Astrocyte (in vitro differentiated cells and primary cell): Measurements from ENCODE around the gene COL4A6. TPM values are rescaled to one million over a fixed set of nuclear protein-coding genes. Genes with fewer than 3 reads are reported as not detected.

ENCODE experiments used
- DNase-seq: peaks from one replicate; pipeline ENCODE4 v3.0.0-alpha.2; 2010; ENCODE audit warnings: low read depth
- FAIRE-seq: peaks from 2 replicates; lab custom pipeline; 2011; peaks lifted over from hg19 to GRCh38; lab: Jason Lieb, UNC
- H2AFZ ChIP-seq: 2 replicates; pipeline ENCODE4 v1.6.0; 2012; ENCODE audit warnings: low read depth, low read length, inconsistent platforms
- H3K27ac ChIP-seq: 2 replicates; pipeline ENCODE4 v1.5.1; 2011; ENCODE audit warnings: low read depth, low read length, inconsistent platforms
- H3K27me3 ChIP-seq: 2 replicates; pipeline ENCODE4 v1.6.0; 2011; ENCODE audit warnings: low read length, inconsistent platforms; ENCODE audit not compliant: insufficient read depth
- H3K36me3 ChIP-seq: 2 replicates; pipeline ENCODE4 v1.5.1; 2011; ENCODE audit warnings: low read length, inconsistent platforms; ENCODE audit not compliant: insufficient read depth
- H3K4me1 ChIP-seq: 2 replicates; pipeline ENCODE4 v1.5.1; 2011; ENCODE audit warnings: low read length, inconsistent platforms; ENCODE audit not compliant: insufficient read depth
- H3K4me2 ChIP-seq: 2 replicates; pipeline ENCODE4 v1.6.0; 2012; ENCODE audit warnings: low read length, inconsistent platforms
- H3K4me3 ChIP-seq: 2 replicates; pipeline ENCODE4 v1.5.1; 2011; ENCODE audit warnings: low read depth, mild to moderate bottlenecking, low read length, inconsistent platforms; ENCODE audit not compliant: insufficient read depth
- H3K79me2 ChIP-seq: 2 replicates; pipeline ENCODE4 v1.6.0; 2012; ENCODE audit warnings: mild to moderate bottlenecking, low read length, inconsistent platforms; ENCODE audit not compliant: insufficient read depth
- H3K9ac ChIP-seq: 2 replicates; pipeline ENCODE4 v1.6.0; 2012; ENCODE audit warnings: mild to moderate bottlenecking, low read length, inconsistent platforms
- H3K9me3 ChIP-seq: 2 replicates; pipeline ENCODE4 v1.5.1; 2012; ENCODE audit warnings: low read depth, mild to moderate bottlenecking, low read length, inconsistent platforms; ENCODE audit not compliant: insufficient read depth
- H4K20me1 ChIP-seq: 2 replicates; pipeline ENCODE4 v1.6.0; 2012; ENCODE audit warnings: low read length, inconsistent platforms; ENCODE audit not compliant: insufficient read depth
- H3K27ac Mint-ChIP-seq: one replicate; pipeline ENCODE4 v1.8.0; 2021; ENCODE audit warnings: mild to moderate bottlenecking, mixed read lengths; ENCODE audit not compliant: unreplicated experiment
- H3K27me3 Mint-ChIP-seq: one replicate; pipeline ENCODE4 v1.8.0; 2021; ENCODE audit warnings: low read depth, mixed read lengths; ENCODE audit not compliant: unreplicated experiment
- H3K36me3 Mint-ChIP-seq: one replicate; pipeline ENCODE4 v1.8.0; 2021; ENCODE audit warnings: low read depth, mixed read lengths; ENCODE audit not compliant: unreplicated experiment
- H3K4me1 Mint-ChIP-seq: one replicate; pipeline ENCODE4 v1.8.0; 2021; ENCODE audit warnings: low read depth, mixed read lengths; ENCODE audit not compliant: unreplicated experiment
- H3K4me3 Mint-ChIP-seq: one replicate; pipeline ENCODE4 v1.8.0; 2021; ENCODE audit warnings: mild to moderate bottlenecking, moderate library complexity, mixed read lengths; ENCODE audit not compliant: unreplicated experiment
- H3K9me3 Mint-ChIP-seq: one replicate; pipeline ENCODE4 v1.8.0; 2021; ENCODE audit warnings: mild to moderate bottlenecking, mixed read lengths; ENCODE audit not compliant: unreplicated experiment
- CTCF ChIP-seq: IDR thresholded peaks from 2 replicates; pipeline ENCODE4 v1.5.1; 2011; ENCODE audit warnings: low read depth, mild to moderate bottlenecking, inconsistent platforms, low read length, moderate library complexity; ENCODE audit not compliant: insufficient read depth
- EZH2 ChIP-seq: IDR thresholded peaks from 2 replicates; pipeline ENCODE4 v1.6.1; 2012; ENCODE audit warnings: mild to moderate bottlenecking, low read length, inconsistent platforms; ENCODE audit not compliant: insufficient read depth
- total RNA-seq: library from RNA; stranded (reverse); gene quantifications from 2 replicates; pipeline ENCODE4 v1.2.1, GENCODE V29; 2021

The COL4A6 gene
- total RNA-seq, 1 donor from 2014 or later, result 8.1 TPM

GRCh38 chrX:108270280-108270679, 167.9 kb downstream of the COL4A6 start:
- H3K9me3 ChIP-seq, result no peaks in the 10 kb centered on the region
- H4K20me1 ChIP-seq, result no peaks in the 10 kb centered on the region
- no peaks in the 10 kb centered on the region for H3K9me3 Mint-ChIP-seq
- DNase-seq (no peak), FAIRE-seq (peak; percentile 54)
- no peak for TF ChIP-seq CTCF
- TF ChIP-seq EZH2, result no peak
- H3K4me1 ChIP-seq, result no peaks in the 10 kb centered on the region
- no peaks in the 10 kb centered on the region for H3K27me3 Mint-ChIP-seq
- no peak overlapping the region for H3K4me3 ChIP-seq
- no peaks in the 10 kb centered on the region for H3K36me3 Mint-ChIP-seq
- H3K9ac ChIP-seq, result no peak overlapping the region
- peak overlapping the region; percentile 58 for H3K27ac Mint-ChIP-seq
- no peaks in the 10 kb centered on the region for H3K36me3 ChIP-seq
- no peak overlapping the region for H3K4me3 Mint-ChIP-seq
- H3K4me2 ChIP-seq, result no peak overlapping the region
- H2AFZ ChIP-seq, result no peak overlapping the region
- peaks cover 10% of the 10 kb centered on the region for H3K4me1 Mint-ChIP-seq
- peak overlapping the region; percentile 19 for H3K27ac ChIP-seq
- no peaks in the 10 kb centered on the region for H3K27me3 ChIP-seq
- H3K79me2 ChIP-seq, result no peaks in the 10 kb centered on the region

- Histone ChIP-seq H3K79me2 (no peaks in the 10 kb centered on the region), H3K27ac (no peak overlapping the region), H3K4me1 (no peaks in the 10 kb centered on the region), H2AFZ (no peak overlapping the region), H3K4me3 (no peak overlapping the region), H3K4me2 (no peak overlapping the region), H3K36me3 (no peaks in the 10 kb centered on the region), H3K27me3 (no peaks in the 10 kb centered on the region), H3K9me3 (no peaks in the 10 kb centered on the region), H3K9ac (no peak overlapping the region), H4K20me1 (no peaks in the 10 kb centered on the region)
- H3K4me1 Mint-ChIP-seq, result peaks cover 10% of the 10 kb centered on the region
- FAIRE-seq (peak; percentile 80), DNase-seq (peak; percentile 37)
- TF ChIP-seq EZH2, result no peak
- no peak overlapping the region for H3K27ac Mint-ChIP-seq
- H3K4me3 Mint-ChIP-seq, result no peak overlapping the region
- no peaks in the 10 kb centered on the region for H3K36me3 Mint-ChIP-seq
- no peaks in the 10 kb centered on the region for H3K27me3 Mint-ChIP-seq
- no peaks in the 10 kb centered on the region for H3K9me3 Mint-ChIP-seq
Measured at GRCh38 chrX:108268434-108269080, 169.7 kb downstream of the COL4A6 start.

- Histone ChIP-seq H3K36me3 (no peaks in the 10 kb centered on the region), H4K20me1 (no peaks in the 10 kb centered on the region), H3K27me3 (no peaks in the 10 kb centered on the region), H3K79me2 (no peaks in the 10 kb centered on the region), H3K4me2 (no peak overlapping the region), H3K4me1 (no peaks in the 10 kb centered on the region), H3K9ac (no peak overlapping the region), H3K27ac (no peak overlapping the region), H3K4me3 (no peak overlapping the region), H2AFZ (no peak overlapping the region), H3K9me3 (no peaks in the 10 kb centered on the region)
- no peak overlapping the region for H3K27ac Mint-ChIP-seq
- TF ChIP-seq CTCF (no peak), EZH2 (no peak)
- H3K4me3 Mint-ChIP-seq, result no peak overlapping the region
- H3K36me3 Mint-ChIP-seq, result no peaks in the 10 kb centered on the region
- peaks cover 10% of the 10 kb centered on the region for H3K4me1 Mint-ChIP-seq
- FAIRE-seq (no peak), DNase-seq (no peak)
- no peaks in the 10 kb centered on the region for H3K27me3 Mint-ChIP-seq
- H3K9me3 Mint-ChIP-seq, result no peaks in the 10 kb centered on the region
Measured at GRCh38 chrX:108267557-108267956, 170.7 kb downstream of the COL4A6 start.
